Fibroblast of lung (primary cell): ENCODE data around the gene EFCAB12. TPM values are rescaled to one million over a fixed set of nuclear protein-coding genes. Genes with fewer than 3 reads are reported as not detected.

Source experiments
- DNase-seq, 2 donors: peaks; one replicate each; pipeline versions ENCODE4 v3.0.0 to v3.0.0-alpha.2; 2010; ENCODE audit warnings: low read depth in 2 of 2
- H2AFZ ChIP-seq: 2 replicates; pipeline ENCODE4 v1.5.1; 2012; ENCODE audit warnings: low read length, control low read depth, inconsistent platforms
- H3K27ac ChIP-seq: 2 replicates; pipeline ENCODE4 v1.5.1; 2011; ENCODE audit warnings: low read length, control low read depth; ENCODE audit not compliant: insufficient read depth
- H3K27me3 ChIP-seq: 2 replicates; pipeline ENCODE4 v1.5.1; 2011; ENCODE audit warnings: mild to moderate bottlenecking, low read length; ENCODE audit not compliant: control insufficient read depth, insufficient read depth
- H3K36me3 ChIP-seq: 2 replicates; pipeline ENCODE4 v1.5.1; 2011; ENCODE audit warnings: low read length; ENCODE audit not compliant: control insufficient read depth, insufficient read depth
- H3K4me1 ChIP-seq: 2 replicates; pipeline ENCODE4 v1.5.1; 2011; ENCODE audit warnings: low read length; ENCODE audit not compliant: control insufficient read depth, insufficient read depth; ENCODE audit errors: extremely low read depth
- H3K4me2 ChIP-seq: 2 replicates; pipeline ENCODE4 v1.5.1; 2011; ENCODE audit warnings: low read length, control low read depth; ENCODE audit not compliant: insufficient read depth; ENCODE audit errors: extremely low read depth
- H3K4me3 ChIP-seq, 4 experiments: fragments of 200-600 bp in 1 of 4; sonication (generic) in 1 of 4; replicated peaks in 1 of 4; 2 replicates each; pipeline ENCODE4 v1.5.1; 2011 to 2016; ENCODE audit warnings: low read length in 4 of 4, low read depth in 3 of 4, mild to moderate bottlenecking in 3 of 4, control low read depth in 2 of 4, inconsistent platforms in 1 of 4, mixed read lengths in 1 of 4; ENCODE audit not compliant: insufficient read depth in 1 of 4; ENCODE audit errors: control extremely low read depth in 1 of 4
- H3K79me2 ChIP-seq: 2 replicates; pipeline ENCODE4 v1.5.1; 2012; ENCODE audit warnings: mild to moderate bottlenecking, low read length, inconsistent platforms; ENCODE audit not compliant: control insufficient read depth, insufficient read depth
- H3K9ac ChIP-seq: 2 replicates; pipeline ENCODE4 v1.5.1; 2011; ENCODE audit warnings: mild to moderate bottlenecking, low read length, control low read depth; ENCODE audit not compliant: insufficient read depth
- H3K9me3 ChIP-seq: 2 replicates; pipeline ENCODE4 v1.5.1; 2012; ENCODE audit warnings: low read depth, low read length; ENCODE audit not compliant: control insufficient read depth, insufficient read depth
- H4K20me1 ChIP-seq: 2 replicates; pipeline ENCODE4 v1.5.1; 2011; ENCODE audit warnings: low read length; ENCODE audit not compliant: control insufficient read depth, insufficient read depth; ENCODE audit errors: extremely low read depth
- EZH2 ChIP-seq: IDR thresholded peaks from 2 replicates; pipeline ENCODE4 v1.5.1; 2012; ENCODE audit warnings: low read length, control low read depth, mild to moderate bottlenecking; ENCODE audit errors: missing control alignments
- polyA plus RNA-seq, 2 donors: library from polyadenylated mRNA; depleted of rRNA in 1 of 2; stranded (reverse) in 1 of 2; unstranded in 1 of 2; fragments of >200 nt; gene quantifications; 2 replicates each; pipeline ENCODE4 v1.2.1, GENCODE V29; 2011 to 2012; ENCODE audit warnings: missing spikeins in 1 of 2
- total RNA-seq: library from RNA; depleted of rRNA; stranded (reverse); fragments of >200 nt; gene quantifications from 2 replicates; pipeline ENCODE4 v1.2.1, GENCODE V29; 2014
- TF ChIP-seq, protein P1 (sequence below), 2 donors: IDR thresholded peaks in 1 of 2; conservative IDR thresholded peaks in 1 of 2; 1 replicate in 1 of 2; 2 replicates in 1 of 2; pipeline ENCODE4 v1.5.1; 2011 to 2012; ENCODE audit warnings: low read length in 2 of 2, control low read depth in 1 of 2, inconsistent platforms in 1 of 2, low read depth in 1 of 2, mild to moderate bottlenecking in 1 of 2

The EFCAB12 gene
- total and polyA plus RNA-seq, 2 donors (not counting 1 experiment from before 2014, with no cell fraction given): 0.17 TPM; not detected in 1

DNA sequence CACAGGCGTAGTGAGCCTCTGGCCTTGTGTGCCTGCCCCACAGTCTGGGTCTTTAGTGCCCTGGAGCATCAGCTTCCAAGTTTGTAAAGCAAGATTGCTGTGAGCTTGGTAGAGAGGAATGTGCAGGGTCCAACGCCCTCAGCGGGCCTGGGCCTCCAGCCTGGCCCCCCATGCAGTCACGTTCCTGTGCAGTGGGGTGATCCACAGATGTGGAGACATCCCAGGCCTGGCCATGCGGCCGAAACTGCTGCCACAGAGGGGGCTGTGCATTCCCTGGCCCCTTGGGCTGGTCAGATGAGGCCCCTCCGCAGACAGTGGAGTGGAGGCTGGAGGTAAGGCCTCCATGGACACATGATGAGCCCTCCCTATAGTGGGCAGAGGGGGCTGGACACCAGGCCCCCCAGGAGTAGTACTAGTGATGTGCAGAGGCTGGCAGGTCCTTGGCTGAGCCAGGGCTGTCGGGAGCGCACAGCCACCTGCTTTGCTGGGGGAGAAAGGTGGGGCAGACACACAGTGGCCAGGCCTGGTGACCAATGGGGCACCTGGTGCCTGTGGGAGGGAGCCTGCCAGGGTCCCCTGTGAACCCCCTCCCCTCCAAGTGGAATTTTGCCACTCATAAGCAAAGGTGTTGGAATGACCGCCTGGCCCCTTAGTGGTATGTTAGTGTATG, 71.5 kb downstream of the EFCAB12 start:
- H3K4me2 ChIP-seq: no peak overlapping the region
- no peak overlapping the region for H3K4me3 ChIP-seq
- H3K36me3 ChIP-seq: no peaks in the 10 kb centered on the region
- DNase-seq: no peak
- no peak overlapping the region for H3K27ac ChIP-seq
- no peak overlapping the region for H2AFZ ChIP-seq
- TF ChIP-seq EZH2: no peak
- TF ChIP-seq, protein P1, sequence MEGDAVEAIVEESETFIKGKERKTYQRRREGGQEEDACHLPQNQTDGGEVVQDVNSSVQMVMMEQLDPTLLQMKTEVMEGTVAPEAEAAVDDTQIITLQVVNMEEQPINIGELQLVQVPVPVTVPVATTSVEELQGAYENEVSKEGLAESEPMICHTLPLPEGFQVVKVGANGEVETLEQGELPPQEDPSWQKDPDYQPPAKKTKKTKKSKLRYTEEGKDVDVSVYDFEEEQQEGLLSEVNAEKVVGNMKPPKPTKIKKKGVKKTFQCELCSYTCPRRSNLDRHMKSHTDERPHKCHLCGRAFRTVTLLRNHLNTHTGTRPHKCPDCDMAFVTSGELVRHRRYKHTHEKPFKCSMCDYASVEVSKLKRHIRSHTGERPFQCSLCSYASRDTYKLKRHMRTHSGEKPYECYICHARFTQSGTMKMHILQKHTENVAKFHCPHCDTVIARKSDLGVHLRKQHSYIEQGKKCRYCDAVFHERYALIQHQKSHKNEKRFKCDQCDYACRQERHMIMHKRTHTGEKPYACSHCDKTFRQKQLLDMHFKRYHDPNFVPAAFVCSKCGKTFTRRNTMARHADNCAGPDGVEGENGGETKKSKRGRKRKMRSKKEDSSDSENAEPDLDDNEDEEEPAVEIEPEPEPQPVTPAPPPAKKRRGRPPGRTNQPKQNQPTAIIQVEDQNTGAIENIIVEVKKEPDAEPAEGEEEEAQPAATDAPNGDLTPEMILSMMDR (conservative IDR thresholded peaks at IDR 0.05 in 1 of 2, IDR thresholded peaks at IDR 0.05 in 1 of 2; ENCODE audit: low read depth in 1 of 2, low read length in 2 of 2): no peak
- H3K4me1 ChIP-seq: no peaks in the 10 kb centered on the region
- H4K20me1 ChIP-seq: no peaks in the 10 kb centered on the region
- H3K79me2 ChIP-seq: no peaks in the 10 kb centered on the region
- no peak overlapping the region for H3K9ac ChIP-seq
- H3K9me3 ChIP-seq: no peaks in the 10 kb centered on the region
- H3K27me3 ChIP-seq: no peaks in the 10 kb centered on the region

DNA sequence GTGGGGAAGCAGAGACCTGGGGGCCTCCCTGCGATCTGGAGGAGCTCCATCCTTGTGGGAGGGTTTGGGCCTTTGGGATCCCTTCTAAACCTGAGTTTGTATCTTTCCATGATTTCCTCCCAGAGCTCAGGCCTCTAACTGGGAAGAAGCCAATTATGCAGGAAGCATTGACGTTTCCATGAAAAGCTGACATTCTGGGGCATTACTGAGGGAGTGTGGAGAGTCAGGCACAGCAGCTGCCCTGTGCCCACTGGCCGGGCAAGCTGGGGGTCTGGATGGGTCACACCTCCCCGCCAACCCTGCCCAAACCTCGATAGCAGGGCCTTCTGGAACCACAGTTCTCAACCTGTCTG, 74.9 kb downstream of the EFCAB12 start:
- Histone ChIP-seq H3K4me3 (no peak overlapping the region), H3K36me3 (no peaks in the 10 kb centered on the region), H3K9me3 (no peaks in the 10 kb centered on the region), H3K4me1 (no peaks in the 10 kb centered on the region), H4K20me1 (no peaks in the 10 kb centered on the region), H3K27me3 (no peaks in the 10 kb centered on the region), H3K9ac (no peak overlapping the region), H3K4me2 (no peak overlapping the region), H2AFZ (no peak overlapping the region), H3K79me2 (no peaks in the 10 kb centered on the region), H3K27ac (no peak overlapping the region)
- TF ChIP-seq EZH2: no peak
- TF ChIP-seq, protein P1 (conservative IDR thresholded peaks at IDR 0.05 in 1 of 2, IDR thresholded peaks at IDR 0.05 in 1 of 2; ENCODE audit: low read depth in 1 of 2, low read length in 2 of 2): no peak
- no peak for DNase-seq

DNA sequence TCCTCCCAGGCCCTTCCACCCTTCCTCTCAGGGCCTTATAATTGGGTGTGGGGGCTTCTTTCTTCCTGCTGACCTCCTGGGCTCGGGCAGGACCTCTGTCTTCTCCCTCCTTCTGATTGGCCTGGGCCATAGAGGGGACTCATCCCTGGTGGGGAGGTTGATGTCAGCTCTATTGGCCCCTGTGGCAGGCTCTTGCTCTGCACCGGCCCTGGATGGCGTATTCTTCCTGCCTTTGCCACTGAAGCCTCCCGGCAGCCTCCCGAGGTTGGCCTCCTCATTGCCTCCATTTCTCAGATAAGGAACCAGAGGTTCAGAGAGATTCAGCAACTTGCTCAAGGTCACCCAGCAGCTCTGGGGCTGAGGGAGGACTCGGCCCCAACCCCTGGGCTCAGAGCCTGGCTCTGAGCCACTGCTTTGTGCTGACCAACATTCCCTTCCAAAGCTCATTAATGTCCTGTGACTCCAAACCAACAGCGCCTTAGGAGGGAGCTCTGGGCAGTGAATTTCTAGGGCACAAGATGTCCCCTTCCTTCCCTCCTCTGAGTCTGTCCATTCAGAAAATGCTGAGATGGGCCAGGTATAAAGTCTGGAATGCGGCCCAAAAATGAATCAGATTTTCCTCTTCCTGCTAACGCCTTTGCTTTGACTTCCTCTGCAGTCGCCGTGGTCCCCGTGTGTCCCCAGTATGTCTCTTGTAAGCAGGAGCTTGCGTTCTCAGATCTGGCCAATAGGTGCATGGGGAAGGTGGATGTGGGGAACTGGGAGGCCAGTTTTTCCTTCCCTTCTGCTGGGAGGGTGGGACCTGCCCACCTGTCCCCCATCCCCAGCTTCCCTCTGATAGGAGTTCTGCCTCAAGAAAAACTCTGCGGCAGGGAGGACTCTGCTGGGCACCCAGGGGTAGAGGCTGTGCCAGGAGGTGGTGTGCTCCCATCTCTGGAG, 75.5 kb downstream of the EFCAB12 start:
- DNase-seq: no peak
- H3K79me2 ChIP-seq: no peaks in the 10 kb centered on the region
- no peak for TF ChIP-seq EZH2
- TF ChIP-seq, protein P1 (conservative IDR thresholded peaks at IDR 0.05 in 1 of 2, IDR thresholded peaks at IDR 0.05 in 1 of 2; ENCODE audit: low read depth in 1 of 2, low read length in 2 of 2): no peak

More for the DNA sequence above, 75.5 kb downstream of the EFCAB12 start:
- no peaks in the 10 kb centered on the region for H3K36me3 ChIP-seq
- no peaks in the 10 kb centered on the region for H3K27me3 ChIP-seq
- no peak overlapping the region for H3K9ac ChIP-seq
- no peak overlapping the region for H3K27ac ChIP-seq
- H3K4me1 ChIP-seq: no peaks in the 10 kb centered on the region
- no peak overlapping the region for H2AFZ ChIP-seq
- H3K9me3 ChIP-seq: no peaks in the 10 kb centered on the region
- no peak overlapping the region for H3K4me2 ChIP-seq
- H3K4me3 ChIP-seq: no peak overlapping the region
- H4K20me1 ChIP-seq: no peaks in the 10 kb centered on the region
